GM21825 (cell line): ENCODE data around the gene CFAP54.

Source experiments
- ATAC-seq: cut with Tn5 transposase; IDR thresholded peaks from one replicate; pipeline ENCODE4 v1.9.1; 2021; ENCODE audit warnings: mild to moderate bottlenecking, moderate library complexity; ENCODE audit not compliant: unreplicated experiment

The CFAP54 gene

GRCh38 chr12:96821592-96821991 lies 332.2 kb downstream of the CFAP54 start:
- no peak for ATAC-seq

- no peak for ATAC-seq
Observed at GRCh38 chr12:96822641-96823040, 333.3 kb downstream of the CFAP54 start.

DNA sequence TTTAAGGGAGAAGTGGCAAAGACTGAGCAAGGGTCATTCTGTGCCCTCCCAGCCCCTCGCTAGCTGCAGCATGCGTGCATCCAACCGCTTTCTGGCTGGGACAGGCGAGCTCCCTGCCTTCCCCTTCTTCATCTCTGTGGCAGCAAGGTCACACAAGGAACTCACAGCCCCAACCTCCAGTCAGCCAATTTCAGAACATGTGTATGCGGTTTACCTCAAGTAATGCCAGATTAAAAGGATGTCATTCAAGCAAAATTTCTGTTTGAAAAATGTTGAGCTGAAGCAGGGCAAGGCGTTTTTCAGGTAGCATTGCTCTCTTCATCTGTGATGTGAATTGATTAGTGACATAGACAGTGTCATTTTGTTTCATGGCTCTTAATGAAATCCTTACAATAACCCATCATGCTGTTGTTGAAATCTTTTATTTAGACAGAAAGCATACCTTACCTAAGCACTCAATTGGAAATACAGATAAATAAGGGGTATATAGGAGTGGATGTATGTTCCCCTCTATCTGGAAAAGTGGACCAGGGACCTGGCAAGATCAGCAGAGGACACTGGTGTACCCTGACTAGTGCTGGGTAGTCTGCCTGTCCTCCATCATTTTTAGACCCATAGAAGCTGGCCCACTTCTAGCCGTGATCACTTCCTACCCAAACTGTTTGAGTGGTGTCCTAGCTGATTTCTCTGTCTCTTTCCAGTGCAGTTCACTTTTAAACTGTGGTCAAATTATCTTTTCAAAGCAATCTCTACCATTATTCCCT lies 334.9 kb downstream of the CFAP54 start:
- no peak for ATAC-seq

DNA sequence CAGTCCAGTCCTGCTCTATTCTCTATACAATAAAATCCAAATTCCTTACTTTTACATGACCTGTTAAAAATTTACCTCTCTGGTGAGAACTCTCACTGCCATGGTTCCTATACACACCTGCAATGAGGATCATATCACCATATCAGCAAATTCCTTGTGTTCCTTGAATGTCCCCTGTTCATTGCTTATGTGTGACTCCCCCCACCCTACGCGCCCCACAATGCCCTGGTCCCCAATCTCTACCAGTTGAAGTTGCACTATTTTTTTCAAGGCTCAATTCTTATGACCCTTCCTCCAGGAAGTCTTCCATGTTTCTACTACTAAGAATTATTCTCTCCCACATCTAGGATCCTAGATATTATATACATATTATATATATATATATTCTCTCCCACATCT lies 335.5 kb downstream of the CFAP54 start:
- no peak for ATAC-seq

- no peak for ATAC-seq
Observed at GRCh38 chr12:96828169-96828789, 338.9 kb downstream of the CFAP54 start.

- ATAC-seq, result no peak
Observed at GRCh38 chr12:96829354-96829753, 340.0 kb downstream of the CFAP54 start.

DNA sequence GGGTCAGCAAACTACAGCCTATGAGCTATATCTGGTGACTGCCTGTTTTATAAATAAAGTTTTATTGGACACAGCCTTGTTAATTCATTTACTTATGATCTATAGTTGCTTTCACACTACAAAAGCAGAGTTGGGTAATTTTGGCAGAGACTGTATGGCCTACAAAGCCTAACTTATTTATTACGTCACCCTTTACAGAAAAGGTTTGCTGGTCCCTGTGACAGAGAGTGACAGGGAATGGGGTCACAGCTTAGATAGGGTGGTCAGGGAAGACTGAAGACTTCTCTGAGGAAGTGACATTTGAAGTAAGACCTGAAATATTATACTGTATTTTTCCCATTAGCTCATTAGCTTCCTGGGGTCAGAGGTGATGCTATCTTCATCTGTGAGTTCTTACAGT lies 342.0 kb downstream of the CFAP54 start:
- ATAC-seq, result no peak

DNA sequence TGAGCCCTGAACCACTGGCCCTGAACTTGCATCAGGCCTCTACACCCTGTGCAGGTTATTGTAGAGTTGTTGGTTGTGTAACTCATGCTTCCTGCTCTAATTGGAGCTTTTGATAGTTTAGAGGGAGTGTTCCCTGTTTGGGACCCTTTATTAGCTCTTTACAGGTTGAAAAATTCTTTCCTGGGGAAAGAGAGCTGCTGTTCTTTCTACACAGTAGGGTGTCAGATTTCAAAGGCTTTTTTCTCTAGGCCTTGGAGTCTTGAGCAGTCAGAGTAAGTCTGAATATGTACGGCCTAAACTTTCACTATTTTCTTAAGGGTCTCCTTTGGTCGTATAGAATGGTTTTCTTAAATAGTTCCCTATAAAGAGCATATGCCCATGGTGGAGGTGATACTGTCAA lies 356.9 kb downstream of the CFAP54 start:
- ATAC-seq, result no peak

- ATAC-seq, result no peak
Observed at GRCh38 chr12:96850676-96851075, 361.3 kb downstream of the CFAP54 start.

DNA sequence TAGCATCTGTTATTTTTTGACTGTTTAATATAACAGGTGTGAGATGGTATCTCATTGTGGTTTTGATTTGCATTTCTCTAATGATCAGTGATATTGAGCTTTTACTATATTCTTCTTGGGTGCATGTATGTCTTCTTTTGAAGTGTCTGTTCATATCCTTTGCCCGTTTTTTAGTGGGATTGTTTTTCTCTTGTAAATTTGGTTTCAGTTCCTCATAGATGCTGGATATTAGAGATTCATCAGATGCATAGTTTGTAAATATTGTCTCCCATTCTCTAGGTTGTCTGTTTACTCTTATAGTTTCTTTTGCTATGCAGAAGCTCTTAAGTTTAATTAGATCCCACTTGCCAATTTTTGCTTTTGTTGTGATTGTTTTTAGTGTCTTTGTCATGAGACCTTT lies 368.8 kb downstream of the CFAP54 start:
- ATAC-seq, result no peak

DNA sequence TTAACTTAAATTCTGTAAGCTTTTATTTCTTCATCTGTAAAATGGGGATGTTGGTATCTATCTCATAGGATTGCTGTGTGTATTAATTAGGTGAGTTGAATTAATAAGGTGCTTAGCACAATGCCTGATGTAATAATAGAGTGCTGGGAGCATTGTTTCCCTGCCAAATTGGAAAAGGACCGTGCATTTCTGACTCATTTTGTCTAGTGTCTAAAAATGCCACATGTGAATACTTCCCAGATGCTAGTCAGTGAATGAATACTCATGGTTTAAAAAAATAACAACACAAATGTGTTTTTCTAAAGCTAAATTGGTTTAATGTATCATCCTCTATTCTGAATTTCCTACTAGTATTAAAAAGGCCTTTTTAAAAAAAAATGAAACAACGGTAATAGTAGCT lies 372.3 kb downstream of the CFAP54 start:
- no peak for ATAC-seq

- no peak for ATAC-seq
Observed at GRCh38 chr12:96862326-96862725, 372.9 kb downstream of the CFAP54 start.

GRCh38 chr12:96864335-96864734 lies 375.0 kb downstream of the CFAP54 start:
- ATAC-seq, result no peak

DNA sequence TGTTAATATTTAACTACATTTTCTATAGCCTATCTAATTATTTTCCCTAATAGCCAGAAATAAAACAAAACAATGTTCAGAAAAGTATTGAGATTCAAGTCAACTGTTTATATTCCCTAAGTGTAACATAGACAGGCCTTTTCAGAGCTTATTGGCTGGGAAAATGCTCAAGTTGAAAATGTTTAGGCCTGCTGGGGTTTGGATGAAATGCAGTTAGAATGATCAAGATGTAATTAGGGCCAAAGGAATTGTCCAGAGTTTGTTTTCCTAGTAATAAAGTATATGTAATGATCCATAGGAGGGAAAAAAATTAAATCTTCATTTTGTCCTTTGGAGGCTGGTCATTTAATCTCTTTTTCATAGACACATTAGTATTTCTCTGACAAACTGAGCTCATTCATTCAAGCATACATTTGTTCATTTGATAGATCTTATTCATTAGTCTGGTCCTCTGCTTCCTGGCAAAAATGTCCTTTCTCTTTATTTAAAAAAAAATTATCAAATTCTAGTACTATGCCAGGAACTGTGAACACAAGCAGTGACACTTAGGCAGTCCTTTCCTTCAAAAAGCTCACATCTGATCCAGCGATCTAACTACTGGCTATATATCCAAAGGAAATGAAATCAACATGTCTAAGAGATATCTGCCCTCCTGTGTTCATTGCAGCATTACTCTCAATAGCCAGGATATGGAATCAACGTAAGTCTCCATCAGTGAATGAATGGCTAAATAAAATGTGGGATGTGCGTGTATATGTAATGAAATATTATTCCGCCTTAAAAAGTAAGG lies 377.6 kb downstream of the CFAP54 start:
- no peak for ATAC-seq

GRCh38 chr12:96870946-96871345 lies 381.6 kb downstream of the CFAP54 start:
- no peak for ATAC-seq

- ATAC-seq, result no peak
Observed at GRCh38 chr12:96872961-96873360, 383.6 kb downstream of the CFAP54 start.

- ATAC-seq, result no peak
Observed at GRCh38 chr12:96874211-96874610, 384.8 kb downstream of the CFAP54 start.

GRCh38 chr12:96876966-96877365 lies 387.6 kb downstream of the CFAP54 start:
- ATAC-seq, result no peak

- no peak for ATAC-seq
Observed at GRCh38 chr12:96878704-96879103, 389.3 kb downstream of the CFAP54 start.

DNA sequence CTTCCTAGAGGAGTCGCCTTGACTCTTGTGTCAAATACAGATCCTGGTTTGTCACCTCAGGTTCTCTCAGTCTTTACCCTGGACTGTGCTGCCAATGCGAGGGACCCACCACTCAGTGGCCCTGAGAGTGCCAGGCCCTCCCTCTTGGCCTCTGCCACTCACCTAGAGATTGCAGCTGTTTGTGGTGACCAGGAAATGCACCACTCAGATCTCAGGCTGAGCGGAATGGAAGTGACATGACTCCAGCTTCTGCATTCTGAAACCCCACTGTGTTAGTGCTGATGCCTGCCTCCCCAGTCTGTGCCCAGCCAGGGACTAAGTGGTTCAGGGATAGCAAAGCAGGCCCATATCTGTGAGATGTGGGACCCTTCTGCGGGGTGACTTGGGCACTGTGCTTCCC lies 389.9 kb downstream of the CFAP54 start:
- no peak for ATAC-seq

DNA sequence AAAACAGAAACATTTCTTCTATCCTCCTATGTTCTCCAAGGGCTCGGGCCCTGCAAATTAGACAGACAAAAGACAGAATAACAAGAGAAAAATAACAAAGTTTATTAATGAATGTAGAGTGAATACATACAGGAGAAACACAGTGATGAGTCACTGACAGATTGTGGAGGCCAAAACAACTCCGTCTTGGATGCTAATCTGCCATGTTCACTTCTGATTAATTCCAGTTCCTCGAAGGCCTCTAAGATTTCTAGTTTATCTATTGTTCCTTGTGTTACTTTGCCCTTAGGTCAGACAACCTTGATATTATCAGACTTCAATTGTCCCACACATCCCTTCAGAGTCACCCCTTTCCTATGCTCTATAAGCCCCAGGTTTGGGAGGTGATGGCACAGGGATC lies 390.8 kb downstream of the CFAP54 start:
- ATAC-seq, result no peak

DNA sequence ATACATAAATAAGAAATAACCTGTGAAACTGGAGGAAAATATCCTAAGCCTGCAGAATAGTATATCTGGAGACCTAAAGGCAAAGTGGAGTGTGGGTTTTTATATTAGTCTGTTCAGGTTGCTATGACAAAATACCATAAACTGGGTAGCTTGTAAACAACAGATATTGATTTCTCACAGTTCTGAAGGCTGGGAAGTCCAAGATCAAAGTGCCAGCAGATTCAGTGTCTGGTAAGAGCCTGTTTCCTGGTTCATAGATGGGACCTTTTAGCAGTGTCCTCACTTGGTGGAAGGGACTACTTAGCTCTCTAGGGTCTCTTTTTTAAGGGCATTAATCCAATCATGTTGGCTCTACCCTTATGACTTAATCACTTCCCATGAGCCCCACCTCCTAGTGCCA lies 392.2 kb downstream of the CFAP54 start:
- ATAC-seq, result no peak
